GM12878 (cell line): ENCODE data around the gene KLF6. TPM values are rescaled to one million over a fixed set of nuclear protein-coding genes. Genes with fewer than 3 reads are reported as not detected.
A peak's percentile ranks its signal among the peaks of the same experiment; 100 is the strongest.

Experiments used
- ATAC-seq: fragments of 200-7000 bp; cut with Tn5 transposase; 3 replicates; pipeline ENCODE4 v1.9.1; 2020; ENCODE audit warnings: mild to moderate bottlenecking, moderate library complexity
- BruUV-seq: library from RNA; stranded (reverse); fragments of 400-500 nt; replicated peaks from 2 replicates; lab custom pipeline; 2021; lab: Mats Ljungman, UMichigan
- CTCF ChIA-PET: fragments of 300-600 bp; sonication (Branson Sonifier 250); formaldehyde crosslinking; extraction: SDS; loops from one replicate; lab custom pipeline; 2021; ENCODE audit warnings: inconsistent platforms; lab: Yijun Ruan, JAX
- POLR2A ChIA-PET: fragments of 350-600 bp; formaldehyde crosslinking; extraction: SDS; loops from one replicate; lab custom pipeline; 2021; ENCODE audit warnings: inconsistent platforms; lab: Charles Lee
- RAD21 ChIA-PET: fragments of 300-600 bp; sonication (Branson Sonifier 250); formaldehyde crosslinking; loops from one replicate; lab custom pipeline; 2023; ENCODE audit warnings: antibody characterized with exemption; ENCODE audit not compliant: unreplicated experiment; lab: Charles Lee
- SMC1A ChIA-PET: fragments of 300-600 bp; sonication (Branson Sonifier 250); formaldehyde crosslinking; loops from one replicate; lab custom pipeline; 2023; ENCODE audit not compliant: unreplicated experiment, uncharacterized antibody; lab: Charles Lee
- DNase-seq: peaks from one replicate; pipeline ENCODE4 v3.0.0-alpha.2; 2011; ENCODE audit warnings: low read depth, low spot score
- FAIRE-seq: peaks from 3 replicates; lab custom pipeline; 2011; peaks lifted over from hg19 to GRCh38; lab: Jason Lieb, UNC
- H2AFZ ChIP-seq: 2 replicates; pipeline ENCODE4 v1.6.0; 2011; ENCODE audit warnings: low read depth, low read length, control low read depth; ENCODE audit not compliant: control insufficient read depth
- H3K27ac ChIP-seq: 2 replicates; pipeline ENCODE4 v1.5.1; 2011; ENCODE audit warnings: control low read depth; ENCODE audit not compliant: control insufficient read depth, insufficient read depth
- H3K27me3 ChIP-seq, 2 experiments: replicated peaks in 1 of 2; 2 replicates each; pipeline versions ENCODE4 v1.6.0 to v1.6.1; 2011; ENCODE audit warnings: low read length in 1 of 2; ENCODE audit not compliant: control insufficient read depth in 2 of 2, insufficient read depth in 2 of 2
- H3K36me3 ChIP-seq, 2 experiments: 2 replicates each; pipeline ENCODE4 v1.5.1; 2011; ENCODE audit warnings: low read length in 1 of 2; ENCODE audit not compliant: control insufficient read depth in 2 of 2, insufficient read depth in 2 of 2
- H3K4me1 ChIP-seq: 2 replicates; pipeline ENCODE4 v1.6.1; 2011; ENCODE audit warnings: mild to moderate bottlenecking, low read length, moderate library complexity, mixed read lengths; ENCODE audit not compliant: control insufficient read depth, insufficient read depth
- H3K4me2 ChIP-seq: 2 replicates; pipeline ENCODE4 v1.6.0; 2011; ENCODE audit warnings: control low read depth; ENCODE audit not compliant: control insufficient read depth, insufficient read depth
- H3K4me3 ChIP-seq: fragments of 200-600 bp; sonication (generic); 2 replicates; pipeline ENCODE4 v1.5.1; 2016
- H3K79me2 ChIP-seq: 2 replicates; pipeline ENCODE4 v1.6.0; 2011; ENCODE audit warnings: low read length; ENCODE audit not compliant: control insufficient read depth, insufficient read depth
- H3K9ac ChIP-seq: 2 replicates; pipeline ENCODE4 v1.8.0; 2011; ENCODE audit warnings: low read length, control low read depth, mixed read lengths; ENCODE audit not compliant: control insufficient read depth, insufficient read depth
- H3K9me3 ChIP-seq: replicated peaks from 3 replicates; pipeline ENCODE4 v1.5.1; 2011; ENCODE audit warnings: mild to moderate bottlenecking, low read length; ENCODE audit not compliant: control insufficient read depth, insufficient read depth
- H4K20me1 ChIP-seq: 2 replicates; pipeline ENCODE4 v1.6.0; 2011; ENCODE audit not compliant: control insufficient read depth, insufficient read depth
- MEF2B ChIP-seq: fragments of 450-650 bp; IDR thresholded peaks from 2 replicates; pipeline ENCODE4 v1.6.1; 2018; ENCODE audit warnings: mild to moderate bottlenecking, moderate library complexity; ENCODE audit not compliant: partially characterized antibody, poor library complexity, severe bottlenecking
- NFIC ChIP-seq: IDR thresholded peaks from 2 replicates; pipeline ENCODE4 v1.6.1; 2012; ENCODE audit warnings: low read depth, mild to moderate bottlenecking, inconsistent platforms, low read length, moderate library complexity
- ZNF207 ChIP-seq: fragments of 450-650 bp; IDR thresholded peaks from 2 replicates; pipeline ENCODE4 v1.6.1; 2014; ENCODE audit warnings: antibody characterized with exemption, mild to moderate bottlenecking, borderline replicate concordance
- WGBS: methylation state at CpG from one replicate; pipeline ENCODE4 v1.1.6; 2016; ENCODE audit warnings: low lambda C conversion rate; ENCODE audit not compliant: insufficient replicate concordance, insufficient coverage; ENCODE audit errors: missing lambda C conversion rate; 5-methylcytosine and 5-hydroxymethylcytosine counted together
- in situ Hi-C: fragments of 300-500 bp; cut with MboI; formaldehyde crosslinking; loops from 9 replicates; pipeline ENCODE4 v1.14.3; 2018; ENCODE audit warnings: mixed read lengths
- intact Hi-C: fragments of 100-400 bp; cut with micrococcal nuclease; formaldehyde crosslinking; loops from one replicate; pipeline ENCODE4 v1.14.2; 2022; ENCODE audit not compliant: unreplicated experiment
- polyA plus RNA-seq, 11 experiments: library from polyadenylated mRNA; depleted of rRNA in 4 of 11; unstranded in 6 of 11; stranded (reverse) in 5 of 11; fragments of >200 nt; fragmentation: Nextera tagmentation in 4 of 11; fragmentation: Illumina TruSeq in 1 of 11; extraction: Ambion mirVana in 4 of 11; extraction: Trizol in 1 of 11; gene quantifications; 1 replicate in 1 of 11; 2 replicates in 10 of 11; pipeline versions ENCODE4 v1.2.1 to v1.2.3, GENCODE V29; 2011 to 2016; ENCODE audit warnings: inconsistent platforms in 2 of 11, missing spikeins in 2 of 11, low read depth in 1 of 11
- total RNA-seq, 4 experiments: library from RNA; depleted of rRNA in 3 of 4; stranded (reverse); fragments of >200 nt in 3 of 4; fragmentation: Illumina TruSeq in 1 of 4; extraction: Trizol in 1 of 4; gene quantifications; 2 replicates each; pipeline versions ENCODE4 v1.2.1 to v1.2.3, GENCODE V29; 2013 to 2021

The KLF6 gene
- total and polyA plus RNA-seq, 10 of the 15 experiments (the other 5 are each of a cell fraction or from before 2014, with no cell fraction given), result 7.4 to 54.1 (median 23.5) TPM

GRCh38 chr10:3829156-3830050 lies 44.4 kb upstream of the KLF6 start:
- intact Hi-C loops (no loop called here), in situ Hi-C loops (no loop called here)
- 68% methylated on average over 7 of the region's 7 CpGs for WGBS
- no peak overlapping the region for H3K9ac ChIP-seq
- no TSS peak for BruUV-seq
- DNase-seq (no peak), ATAC-seq (no peak; the same call in 2 of the 3 replicates), FAIRE-seq (no peak)
- H4K20me1 ChIP-seq, result no peaks in the 10 kb centered on the region
- ChIA-PET SMC1A (interaction anchor here (1.1 to 15.5 kb wide), 14 partner anchors 17 to 75 kb away, joined by 3 to 280 read pairs (median 4); partner anchors contain the start of gene KLF6), CTCF (interaction anchor here (0.7 to 1.4 kb wide), 5 partner anchors 15 to 48 kb away, joined by 3 to 7 read pairs (median 5); no protein-coding TSS in a partner anchor), RAD21 (interaction anchor here (0.6 to 10.6 kb wide), 11 partner anchors 8 to 226 kb away, joined by 3 to 135 read pairs (median 5); partner anchors contain the start of gene KLF6), POLR2A (interaction anchor here (0.7 to 2.2 kb wide), 12 partner anchors 10 to 59 kb away, joined by 3 to 12 read pairs (median 4); partner anchors contain the start of gene KLF6)
- H3K4me2 ChIP-seq, result no peak overlapping the region
- H3K4me1 ChIP-seq, result peaks cover 25% of the 10 kb centered on the region
- no peak overlapping the region for H3K4me3 ChIP-seq
- no peaks in the 10 kb centered on the region for H3K9me3 ChIP-seq
- H3K36me3 ChIP-seq, result no peaks in the 10 kb centered on the region
- peak overlapping the region; percentile 4 for H3K27ac ChIP-seq
- TF ChIP-seq MEF2B, result no peak
- peak; percentile 11; the same call in 1 of the 2 replicates for TF ChIP-seq NFIC
- TF ChIP-seq ZNF207, result no peak
- H3K79me2 ChIP-seq, result no peaks in the 10 kb centered on the region
- peak overlapping the region; percentile 82 for H2AFZ ChIP-seq
- H3K27me3 ChIP-seq, result no peaks in the 10 kb centered on the region
